ENCODE results near the gene NGEF. TPM values are rescaled to one million over a fixed set of nuclear protein-coding genes. Genes with fewer than 3 reads are reported as not detected.

Gene NGEF
- total and polyA plus RNA-seq, 12 donors: 10.1 to 467 (median 46.1) TPM

DNA sequence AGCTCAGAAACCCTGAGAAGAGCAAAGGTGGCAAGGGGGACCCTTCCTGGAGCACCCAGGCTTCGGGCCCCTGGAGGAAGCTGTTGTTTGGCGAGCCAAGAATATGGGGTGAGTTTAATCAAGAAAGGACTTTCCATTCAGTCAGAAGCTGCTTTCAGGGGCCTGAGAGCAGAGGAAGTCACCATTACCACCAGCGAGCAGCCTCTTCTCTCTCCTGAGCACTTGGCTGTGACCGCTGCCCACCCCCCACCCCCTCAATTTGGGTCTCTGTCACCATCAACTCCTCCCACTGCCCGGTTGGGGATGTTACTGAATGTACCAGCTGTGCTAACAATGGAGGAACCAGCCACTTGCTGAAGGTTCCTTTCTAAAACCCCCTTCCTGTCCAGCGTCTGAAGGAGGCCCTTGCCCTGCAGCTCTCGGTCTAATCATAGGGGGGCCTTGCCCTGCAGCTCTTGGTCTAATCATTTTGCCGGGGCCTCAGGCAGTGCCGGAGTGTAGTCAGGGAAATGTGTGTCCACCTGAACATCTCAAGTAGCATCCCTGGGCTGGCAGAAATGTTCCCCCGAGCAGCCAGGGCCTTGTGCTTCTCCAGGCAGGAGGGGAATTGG lies 48.0 kb upstream of the NGEF start:
- peak overlapping the region in 2 of 4 donors; percentile 25 to 55 for H3K4me3 ChIP-seq
- H3K36me3 ChIP-seq (replicated peaks in 1 of 2): no peaks in the 10 kb centered on the region
- 56 to 66% (median 60%) methylated on average over 8 to 10 of the region's 10 CpGs for WGBS, 4 donors
- no peak for DNase-seq
- peak overlapping the region in 4 of 5 donors; percentile 13 to 89 (median 50) for H3K27ac ChIP-seq
- TF ChIP-seq POLR2A (IDR thresholded peaks at IDR 0.05) (no peak), CTCF (IDR thresholded peaks at IDR 0.05) (no peak)
- H3K4me1 ChIP-seq (replicated peaks in 1 of 2): no peaks in the 10 kb centered on the region
- H3K27me3 ChIP-seq: no peaks in the 10 kb centered on the region
- H3K9me3 ChIP-seq (replicated peaks in 1 of 3): no peaks in the 10 kb centered on the region
- intact Hi-C loops (cut with DNase I): loop anchor here in 1 of 2 donors (10.0 kb wide), 1 partner anchor 184 kb away; no protein-coding TSS in a partner anchor

- Histone ChIP-seq H3K4me3 (peak overlapping the region in 2 of 4 donors; percentile 25 to 55), H3K27me3 (no peaks in the 10 kb centered on the region), H3K27ac (peak overlapping the region in 4 of 5 donors; percentile 13 to 89 (median 50)), H3K36me3 (replicated peaks in 1 of 2) (no peaks in the 10 kb centered on the region), H3K9me3 (replicated peaks in 1 of 3) (no peaks in the 10 kb centered on the region), H3K4me1 (replicated peaks in 1 of 2) (no peaks in the 10 kb centered on the region)
- intact Hi-C loops (cut with DNase I): loop anchor here in 1 of 2 donors (10.0 kb wide), 1 partner anchor 184 kb away; no protein-coding TSS in a partner anchor
- TF ChIP-seq CTCF (IDR thresholded peaks at IDR 0.05) (no peak), POLR2A (IDR thresholded peaks at IDR 0.05) (no peak)
- no peak for DNase-seq
- 43 to 68% (median 50%) methylated on average over 1 to 13 of the region's 13 CpGs for WGBS, 4 donors
Observed at GRCh38 chr2:233060501-233060979, 47.5 kb upstream of the NGEF start.

- TF ChIP-seq CTCF (IDR thresholded peaks at IDR 0.05): no peak
- peak; percentile 17 to 37 for TF ChIP-seq POLR2A (IDR thresholded peaks at IDR 0.05)
- no peaks in the 10 kb centered on the region for H3K36me3 ChIP-seq (replicated peaks in 1 of 2)
- H3K4me3 ChIP-seq: peak within 1 kb of the TSS in 2 of 4 donors; percentile 25 to 55
- H3K27me3 ChIP-seq: no peaks in the 10 kb centered on the region
- H3K27ac ChIP-seq: peak within 1 kb of the TSS in 4 of 5 donors; percentile 17 to 89 (median 50)
- H3K4me1 ChIP-seq (replicated peaks in 1 of 2): no peaks in the 10 kb centered on the region
- WGBS, 4 donors: 40 to 67% (median 53%) methylated on average over 18 to 26 of the region's 26 CpGs
- no peaks in the 10 kb centered on the region for H3K9me3 ChIP-seq (replicated peaks in 1 of 3)
- intact Hi-C loops (cut with DNase I): loop anchor here in 1 of 2 donors (10.0 kb wide), 1 partner anchor 185 kb away; no protein-coding TSS in a partner anchor
- peak in 6 of 7 donors; percentile 37 to 80 (median 58) for DNase-seq
Observed at GRCh38 chr2:233059797-233060500, 46.9 kb upstream of the NGEF start, which contains the start of gene INPP5D. TSS of gene INPP5D (plus strand) at chr2:233060342. CDS start at chr2:233060479, 137 bp downstream.

DNA sequence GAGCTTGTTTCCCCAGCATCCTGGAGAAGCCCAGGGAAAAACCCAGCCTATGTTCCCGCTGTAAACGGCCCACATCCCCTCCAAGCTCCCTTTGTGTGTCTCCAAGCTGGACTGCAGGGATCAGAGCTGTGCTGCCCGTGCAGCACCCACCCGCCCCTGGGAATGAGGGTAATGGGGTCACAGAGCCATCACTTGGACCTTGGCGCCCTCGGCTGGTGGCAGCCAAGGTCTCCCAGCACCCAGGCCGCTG lies 46.4 kb upstream of the NGEF start:
- H3K4me1 ChIP-seq (replicated peaks in 1 of 2): no peaks in the 10 kb centered on the region
- H3K36me3 ChIP-seq (replicated peaks in 1 of 2): no peaks in the 10 kb centered on the region
- H3K9me3 ChIP-seq (replicated peaks in 1 of 3): no peaks in the 10 kb centered on the region
- intact Hi-C loops (cut with DNase I): no loop called here
- WGBS, 4 donors: 0 to 68% (median 47%) methylated on average over 1 to 7 of the region's 7 CpGs
- TF ChIP-seq CTCF (IDR thresholded peaks at IDR 0.05) (no peak), POLR2A (IDR thresholded peaks at IDR 0.05) (no peak)
- no peak for DNase-seq
- H3K4me3 ChIP-seq: no peak overlapping the region
- H3K27ac ChIP-seq: peak overlapping the region in 4 of 5 donors; percentile 17 to 89 (median 50)
- H3K27me3 ChIP-seq: no peaks in the 10 kb centered on the region

Measured in adrenal gland (tissue), 12 donors.